DOHH2 (cell line): ENCODE results near the gene ABCC6.
"Not testable (repeated sequence)": the region's sequence is repeated elsewhere in the genome, so short reads cannot be mapped to it uniquely, and the experiment has no call there.

ENCODE experiments used
- CTCF ChIP-seq: fragments of 200-600 bp; sonication (generic); IDR thresholded peaks from one replicate; pipeline ENCODE4 v1.5.1; 2014; ENCODE audit warnings: antibody characterized with exemption, mild to moderate bottlenecking, low read depth, low read length; ENCODE audit not compliant: poor library complexity, severe bottlenecking
- EZH2phosphoT487 ChIP-seq: fragments of 200-600 bp; sonication (generic); IDR thresholded peaks from 2 replicates; pipeline ENCODE4 v1.6.1; 2017; ENCODE audit warnings: borderline replicate concordance, mild to moderate bottlenecking, antibody characterized with exemption, low read length, moderate library complexity, mixed read lengths

- TF ChIP-seq CTCF, EZH2phosphoT487: not testable (repeated sequence)
Observed at GRCh38 chr16:16221382-16221781, 1.9 kb downstream of the ABCC6 start.
